Measurements from ENCODE around the gene EEF1AKMT3.

DNA sequence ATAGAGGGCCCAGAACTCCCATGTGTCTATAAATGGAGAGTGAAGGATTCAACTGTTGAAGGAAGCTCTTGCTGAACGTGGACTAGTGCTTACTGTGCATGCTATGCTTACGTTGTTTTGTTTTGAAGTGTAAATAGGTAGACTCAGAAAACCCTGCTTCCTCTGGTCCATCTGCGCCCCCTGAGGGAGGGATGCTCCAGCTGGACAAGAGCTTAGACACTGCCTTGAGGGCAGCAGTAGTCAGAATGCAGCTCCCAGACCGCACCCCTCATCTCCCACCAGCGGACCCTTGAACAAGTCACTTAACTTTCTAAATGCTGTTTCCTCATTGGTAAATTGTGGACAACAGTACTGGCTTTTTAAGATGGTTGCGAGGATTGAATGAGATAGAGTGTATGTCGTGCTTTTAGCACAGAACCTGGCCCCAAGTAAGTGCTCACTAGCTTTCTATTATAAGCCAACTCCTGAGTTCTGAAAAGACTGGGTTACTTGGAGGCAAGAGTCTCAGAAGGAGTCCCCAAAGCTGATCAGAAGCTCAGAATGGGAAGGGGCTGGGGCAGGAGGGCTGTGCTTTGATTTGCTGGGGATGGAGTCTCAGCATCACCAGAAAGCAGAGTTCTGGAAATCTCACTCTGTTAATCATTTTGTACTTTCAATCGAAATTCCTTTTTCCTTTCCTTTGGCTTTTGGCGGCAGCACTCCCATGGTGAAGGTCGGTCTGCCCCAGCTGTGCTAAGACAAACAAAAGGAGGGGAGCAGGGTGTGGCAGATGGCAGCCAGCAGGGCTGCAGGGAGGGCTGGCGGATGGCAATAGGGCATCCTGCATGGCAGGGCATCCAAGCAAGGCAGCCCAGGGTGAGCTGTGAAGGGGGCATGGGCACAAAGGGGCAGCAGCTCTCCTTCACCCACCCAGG lies 49.4 kb upstream of the EEF1AKMT3 start:
- TF ChIP-seq CTCF (IDR thresholded peaks at IDR 0.05 in 4 of 5, conservative IDR thresholded peaks at IDR 0.05 in 1 of 5): no peak
- no peak for TF ChIP-seq POLR2A (IDR thresholded peaks at IDR 0.05)

All from gastrocnemius medialis (tissue), 4 donors.